ENCODE data around the gene PAN3. TPM values are rescaled to one million over a fixed set of nuclear protein-coding genes. Genes with fewer than 3 reads are reported as not detected.

The PAN3 gene
- total and polyA plus RNA-seq, 2 of the 8 experiments (the other 6 are each of a cell fraction or from before 2014, with no cell fraction given) = 12.7 to 39.3 TPM

DNA sequence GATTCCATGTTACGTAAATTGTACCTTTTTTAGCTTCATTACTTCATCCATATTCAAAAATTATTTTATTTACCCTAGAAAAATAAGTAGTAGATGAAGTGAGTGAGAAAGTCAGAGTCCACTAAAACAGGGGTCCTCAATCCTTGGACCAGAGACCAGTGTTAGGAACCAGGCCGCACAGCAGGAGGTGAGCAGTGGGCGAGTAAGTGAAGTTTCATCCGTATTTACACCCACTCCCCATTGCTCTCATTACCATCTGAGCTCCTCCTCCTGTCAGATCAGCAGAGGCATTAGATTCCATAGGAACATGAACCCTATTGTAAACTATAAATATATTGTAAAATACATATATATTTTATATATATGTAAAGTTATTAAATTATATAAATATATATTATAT is 119.0 kb downstream of the PAN3 start:
- Histone ChIP-seq H3K4me2 (ENCODE audit: insufficient read depth in 1 of 2, low read depth in 2 of 2, low read length in 2 of 2) (no peak overlapping the region), H3K23ac (ENCODE audit: insufficient read length) (no peak overlapping the region), H3K79me1 (ENCODE audit: low read depth, low read length) (no peaks in the 10 kb centered on the region), H2BK20ac (ENCODE audit: low read length) (no peak overlapping the region), H3K9me3 (ENCODE audit: insufficient read depth in 2 of 2, low read depth in 1 of 2, low read length in 1 of 2) (no peaks in the 10 kb centered on the region), H2AK5ac (ENCODE audit: low read depth, low read length) (no peak overlapping the region), H3K4me1 (replicated peaks in 1 of 4; ENCODE audit: control insufficient read depth in 3 of 4, insufficient read depth in 4 of 4, low read length in 3 of 4) (no peaks in the 10 kb centered on the region), H3K14ac (ENCODE audit: insufficient read length) (no peak overlapping the region), H3K27ac (ENCODE audit: low read depth, low read length) (no peak overlapping the region), H3K4me3 (ENCODE audit: extremely low read depth in 1 of 4, insufficient read depth in 2 of 4, low read depth in 3 of 4, low read length in 4 of 4) (no peak overlapping the region), H2BK120ac (replicated peaks; ENCODE audit: low read depth, low read length) (no peak overlapping the region), H3K36me3 (ENCODE audit: control insufficient read depth in 2 of 4, insufficient read depth in 4 of 4, low read length in 3 of 4) (peaks cover 0 to 40% (median 14%) of the 10 kb centered on the region in 4 experiments; a peak in 4 of 8 replicates), H3K79me2 (ENCODE audit: control insufficient read depth in 1 of 2, insufficient read depth in 2 of 2, low read length in 2 of 2) (peaks cover 0 to 3% of the 10 kb centered on the region in 2 experiments; a peak in 1 of 4 replicates), H3K4ac (replicated peaks; ENCODE audit: insufficient read length, low read depth, low read length) (no peak overlapping the region), H4K5ac (ENCODE audit: insufficient read length, low read depth, low read length) (no peak overlapping the region), H3K23me2 (ENCODE audit: low read depth, low read length) (no peaks in the 10 kb centered on the region), H2BK5ac (ENCODE audit: low read depth, low read length) (no peak overlapping the region), H2BK12ac (ENCODE audit: low read depth, low read length) (no peak overlapping the region), H4K20me1 (replicated peaks in 1 of 2; ENCODE audit: control insufficient read depth in 1 of 2, insufficient read depth in 2 of 2, low read length in 2 of 2) (peaks cover 0 to 2% of the 10 kb centered on the region in 2 experiments), H3K27me3 (replicated peaks in 1 of 4; ENCODE audit: control insufficient read depth in 3 of 4, extremely low read depth in 1 of 4, insufficient read depth in 3 of 4, low read length in 3 of 4) (no peaks in the 10 kb centered on the region), H2BK15ac (ENCODE audit: low read length) (no peak overlapping the region), H2AFZ (ENCODE audit: low read length) (no peak overlapping the region), H3K18ac (ENCODE audit: extremely low read depth, low read length) (no peak overlapping the region), H4K91ac (replicated peaks; ENCODE audit: insufficient read length, low read length) (no peak overlapping the region), H4K8ac (ENCODE audit: extremely low read depth, insufficient read depth, low read length) (no peak overlapping the region), H3K9ac (replicated peaks in 1 of 4; ENCODE audit: extremely low read depth in 1 of 4, low read depth in 3 of 4, low read length in 3 of 4) (no peak overlapping the region), H3K56ac (replicated peaks; ENCODE audit: insufficient read length, low read depth, low read length) (no peak overlapping the region)
- CTCF ChIA-PET (ENCODE audit: partially characterized antibody) = interaction anchor here (0.8 to 1.0 kb wide), 3 partner anchors 22 to 195 kb away, joined by 3 read pairs; no protein-coding TSS in a partner anchor
- DNase-seq (ENCODE audit: low read depth in 1 of 2, low spot score in 2 of 2) (no peak), FAIRE-seq (no peak)
- 91% methylated on average over 4 of the region's 4 CpGs; no CpG with 5 or more reads in 1 of the 2 experiments for WGBS, 2 experiments (ENCODE audit: extremely low coverage in 1 of 2, insufficient coverage in 1 of 2, insufficient read length in 1 of 2, insufficient replicate concordance in 2 of 2, low coverage in 1 of 2, low lambda C conversion rate in 2 of 2, missing lambda C conversion rate in 1 of 2)
- POLR2A ChIA-PET (ENCODE audit: partially characterized antibody) = no interaction called here
- TF ChIP-seq, protein P1, sequence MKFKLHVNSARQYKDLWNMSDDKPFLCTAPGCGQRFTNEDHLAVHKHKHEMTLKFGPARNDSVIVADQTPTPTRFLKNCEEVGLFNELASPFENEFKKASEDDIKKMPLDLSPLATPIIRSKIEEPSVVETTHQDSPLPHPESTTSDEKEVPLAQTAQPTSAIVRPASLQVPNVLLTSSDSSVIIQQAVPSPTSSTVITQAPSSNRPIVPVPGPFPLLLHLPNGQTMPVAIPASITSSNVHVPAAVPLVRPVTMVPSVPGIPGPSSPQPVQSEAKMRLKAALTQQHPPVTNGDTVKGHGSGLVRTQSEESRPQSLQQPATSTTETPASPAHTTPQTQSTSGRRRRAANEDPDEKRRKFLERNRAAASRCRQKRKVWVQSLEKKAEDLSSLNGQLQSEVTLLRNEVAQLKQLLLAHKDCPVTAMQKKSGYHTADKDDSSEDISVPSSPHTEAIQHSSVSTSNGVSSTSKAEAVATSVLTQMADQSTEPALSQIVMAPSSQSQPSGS (IDR thresholded peaks at IDR 0.05; ENCODE audit: low read length) = no peak
- TF ChIP-seq SUZ12 (IDR thresholded peaks at IDR 0.05; ENCODE audit: low read length) (no peak), CREB1 (IDR thresholded peaks at IDR 0.05) (no peak), CBX8 (IDR thresholded peaks at IDR 0.05; ENCODE audit: borderline replicate concordance, low read depth, low read length) (no peak), POLR2AphosphoS5 (IDR thresholded peaks at IDR 0.05; ENCODE audit: low read depth, low read length) (no peak), TBP (IDR thresholded peaks at IDR 0.05; ENCODE audit: low read depth, low read length) (no peak), TAF1 (IDR thresholded peaks at IDR 0.05; ENCODE audit: low read depth, low read length) (no peak), EZH2 (IDR thresholded peaks at IDR 0.05; ENCODE audit: low read depth, low read length, severe bottlenecking) (no peak), CTBP2 (IDR thresholded peaks at IDR 0.05; ENCODE audit: borderline replicate concordance, insufficient read depth, insufficient read length, low read length) (no peak), POLR2A (IDR thresholded peaks at IDR 0.05; ENCODE audit: control extremely low read depth in 1 of 2, low read depth in 2 of 2, low read length in 2 of 2) (no peak), ZNF274 (IDR thresholded peaks at IDR 0.05; ENCODE audit: borderline replicate concordance, extremely low read depth, low read length) (no peak), CEBPB (IDR thresholded peaks at IDR 0.05; ENCODE audit: low read depth, low read length) (no peak), GTF2F1 (IDR thresholded peaks at IDR 0.05; ENCODE audit: borderline replicate concordance, low read depth, low read length) (no peak)
